CD4-positive, alpha-beta T cell treated with Interleukin-17A for 1 hour (primary cell): ENCODE results near the gene ZNF33B.
"Not testable (repeated sequence)": the region's sequence is repeated elsewhere in the genome, so short reads cannot be mapped to it uniquely, and the experiment has no call there.

Source experiments
- DNase-seq: peaks from one replicate; pipeline ENCODE4 v3.0.0-alpha.2; 2020

Gene ZNF33B

GRCh38 chr10:42609872-42610271 is 28.5 kb downstream of the ZNF33B start:
- no peak for DNase-seq

GRCh38 chr10:42598249-42598873 is 40.0 kb downstream of the ZNF33B start:
- DNase-seq, result no peak

- no peak for DNase-seq
Measured at GRCh38 chr10:42596196-42596595, 42.2 kb downstream of the ZNF33B start.

- DNase-seq, result no peak
Measured at GRCh38 chr10:42594246-42594650, 44.1 kb downstream of the ZNF33B start.

GRCh38 chr10:42593284-42593683 is 45.1 kb downstream of the ZNF33B start:
- no peak for DNase-seq

- DNase-seq, result no peak
Measured at GRCh38 chr10:42583828-42584227, 54.5 kb downstream of the ZNF33B start.

- DNase-seq, result no peak
Measured at GRCh38 chr10:42578019-42578418, 60.4 kb downstream of the ZNF33B start.

- DNase-seq, result no peak
Measured at GRCh38 chr10:42576338-42576737, 62.0 kb downstream of the ZNF33B start.

- no peak for DNase-seq
Measured at GRCh38 chr10:42574336-42574735, 64.0 kb downstream of the ZNF33B start.

GRCh38 chr10:42556931-42557330 is 81.4 kb downstream of the ZNF33B start:
- DNase-seq, result no peak

GRCh38 chr10:42553576-42553975 is 84.8 kb downstream of the ZNF33B start:
- DNase-seq, result not testable (repeated sequence)

GRCh38 chr10:42553064-42553407 is 85.3 kb downstream of the ZNF33B start:
- DNase-seq, result no peak

GRCh38 chr10:42552188-42553063 is 85.9 kb downstream of the ZNF33B start:
- DNase-seq, result peak; percentile 96

GRCh38 chr10:42551582-42552187 is 86.7 kb downstream of the ZNF33B start:
- no peak for DNase-seq

- no peak for DNase-seq
Measured at GRCh38 chr10:42549851-42550250, 88.5 kb downstream of the ZNF33B start.

- no peak for DNase-seq
Measured at GRCh38 chr10:42548254-42548653, 90.1 kb downstream of the ZNF33B start.

- no peak for DNase-seq
Measured at GRCh38 chr10:42544945-42545344, 93.4 kb downstream of the ZNF33B start.

GRCh38 chr10:42543840-42544372 is 94.5 kb downstream of the ZNF33B start:
- no peak for DNase-seq
